Measurements from ENCODE around the gene NRP1.

DNA sequence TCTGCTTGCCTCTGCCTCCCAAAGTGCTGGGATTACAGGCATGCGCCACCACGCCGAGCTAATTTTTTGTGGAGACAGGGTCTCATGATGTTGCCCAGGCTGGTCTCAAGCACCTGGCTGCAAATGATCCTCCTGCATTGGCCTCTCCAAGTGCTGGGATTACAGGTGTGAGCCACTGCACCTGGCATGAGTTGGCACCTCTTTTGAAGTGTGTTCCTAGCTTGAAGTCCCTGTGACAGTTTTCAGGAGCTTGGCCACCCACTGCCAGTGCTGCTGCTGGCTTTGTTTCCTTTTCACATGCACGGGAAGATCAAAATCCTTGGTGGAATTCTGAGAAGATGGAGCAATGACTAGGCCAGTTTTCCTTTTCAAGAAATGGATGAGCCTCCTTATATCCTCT lies 126.3 kb downstream of the NRP1 start:
- TF ChIP-seq, protein P1, sequence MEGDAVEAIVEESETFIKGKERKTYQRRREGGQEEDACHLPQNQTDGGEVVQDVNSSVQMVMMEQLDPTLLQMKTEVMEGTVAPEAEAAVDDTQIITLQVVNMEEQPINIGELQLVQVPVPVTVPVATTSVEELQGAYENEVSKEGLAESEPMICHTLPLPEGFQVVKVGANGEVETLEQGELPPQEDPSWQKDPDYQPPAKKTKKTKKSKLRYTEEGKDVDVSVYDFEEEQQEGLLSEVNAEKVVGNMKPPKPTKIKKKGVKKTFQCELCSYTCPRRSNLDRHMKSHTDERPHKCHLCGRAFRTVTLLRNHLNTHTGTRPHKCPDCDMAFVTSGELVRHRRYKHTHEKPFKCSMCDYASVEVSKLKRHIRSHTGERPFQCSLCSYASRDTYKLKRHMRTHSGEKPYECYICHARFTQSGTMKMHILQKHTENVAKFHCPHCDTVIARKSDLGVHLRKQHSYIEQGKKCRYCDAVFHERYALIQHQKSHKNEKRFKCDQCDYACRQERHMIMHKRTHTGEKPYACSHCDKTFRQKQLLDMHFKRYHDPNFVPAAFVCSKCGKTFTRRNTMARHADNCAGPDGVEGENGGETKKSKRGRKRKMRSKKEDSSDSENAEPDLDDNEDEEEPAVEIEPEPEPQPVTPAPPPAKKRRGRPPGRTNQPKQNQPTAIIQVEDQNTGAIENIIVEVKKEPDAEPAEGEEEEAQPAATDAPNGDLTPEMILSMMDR (IDR thresholded peaks at IDR 0.05): no peak
- TF ChIP-seq POLR2A (IDR thresholded peaks at IDR 0.05): no peak
